GM18861 (cell line): ENCODE data around the gene PGAP3.
"Not testable (repeated sequence)": the region's sequence is repeated elsewhere in the genome, so short reads cannot be mapped to it uniquely, and the experiment has no call there.

Source experiments
- ATAC-seq: cut with Tn5 transposase; IDR thresholded peaks from one replicate; pipeline ENCODE4 v1.9.1; 2021; ENCODE audit not compliant: unreplicated experiment

PGAP3 gene

GRCh38 chr17:39699157-39699817 lies 11.4 kb upstream of the PGAP3 start:
- ATAC-seq = not testable (repeated sequence)

DNA sequence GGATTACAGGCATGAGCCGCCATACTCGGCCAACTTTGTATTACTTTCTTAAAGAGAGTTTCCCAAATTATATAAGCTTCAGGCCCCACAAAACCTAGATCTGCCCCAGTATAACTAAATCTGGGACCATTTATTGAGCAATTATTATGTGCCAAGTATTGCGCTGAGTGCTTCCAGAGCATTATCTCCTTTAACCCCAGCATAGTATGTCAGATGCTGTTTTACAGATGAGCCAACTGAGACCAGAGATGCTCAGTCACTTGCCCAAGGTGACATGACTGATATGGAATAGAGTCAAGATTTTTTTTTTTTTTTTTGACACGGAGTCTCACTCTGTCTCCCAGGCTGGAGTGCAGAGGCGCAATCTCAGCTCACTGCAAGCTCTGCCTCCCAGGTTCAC lies 10.1 kb upstream of the PGAP3 start:
- ATAC-seq = no peak

DNA sequence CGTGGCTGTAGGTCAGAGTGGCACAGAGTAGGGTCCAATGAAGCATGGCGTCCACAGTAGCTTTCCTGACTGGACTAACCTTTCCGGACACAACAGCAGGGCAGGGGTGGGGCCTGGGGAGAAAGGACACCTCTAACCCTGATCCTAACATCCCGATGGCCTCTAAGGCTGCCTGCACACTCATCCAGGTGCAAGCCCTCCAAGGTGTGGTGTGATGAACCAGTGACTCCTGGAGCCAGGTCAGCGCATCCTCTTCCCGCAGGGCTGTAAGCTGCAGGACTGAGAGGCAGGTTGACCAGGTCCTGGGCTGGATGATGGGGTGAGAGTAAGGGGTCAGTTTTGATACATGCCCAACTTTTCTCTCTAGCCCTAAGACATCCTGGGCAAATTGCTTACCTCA lies 8.9 kb upstream of the PGAP3 start:
- ATAC-seq = no peak

GRCh38 chr17:39695089-39695474 lies 7.2 kb upstream of the PGAP3 start:
- no peak for ATAC-seq

DNA sequence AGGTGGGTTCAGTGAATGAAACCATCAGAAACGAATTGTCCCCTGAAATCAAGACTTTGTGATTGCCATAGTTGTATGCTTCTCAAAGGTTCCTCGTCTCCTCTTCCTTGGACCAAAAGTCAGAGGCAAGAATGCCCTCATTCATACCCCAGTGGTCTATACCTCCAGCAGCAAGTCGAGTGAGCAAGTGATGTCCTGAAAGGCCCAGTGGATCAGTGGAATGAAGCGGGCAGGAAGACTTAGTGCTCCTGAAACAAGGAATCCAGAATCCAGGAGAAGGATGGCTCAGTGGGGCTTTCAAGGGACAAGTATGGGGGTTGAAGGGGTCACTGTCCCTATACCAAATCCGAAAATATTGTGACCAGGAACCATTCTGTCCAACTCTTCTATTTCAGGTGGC lies 6.7 kb upstream of the PGAP3 start:
- no peak for ATAC-seq

GRCh38 chr17:39688945-39689344 lies 1.1 kb upstream of the PGAP3 start:
- ATAC-seq = no peak

DNA sequence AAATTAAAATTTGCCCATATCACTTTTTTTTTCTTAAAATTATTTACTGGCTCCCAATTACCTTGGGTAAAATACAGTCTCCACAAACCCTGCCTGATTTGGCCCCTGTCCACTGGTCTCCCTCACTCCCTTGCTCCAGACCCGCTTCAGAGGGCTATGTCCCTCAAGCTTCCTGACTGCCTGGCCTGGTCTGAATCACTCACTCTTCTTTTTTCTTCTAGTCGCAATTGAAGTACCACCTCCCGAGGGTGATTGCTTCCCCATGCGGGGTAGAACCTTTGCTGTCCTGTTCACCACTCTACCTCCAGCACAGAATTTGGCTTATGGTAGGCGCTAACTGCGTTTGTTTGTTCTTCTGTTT lies 598 bp upstream of the PGAP3 start:
- ATAC-seq = no peak

GRCh38 chr17:39687101-39687545 lies 734 bp downstream of the PGAP3 start:
- ATAC-seq = no peak

- ATAC-seq = no peak
Observed at GRCh38 chr17:39684369-39685192, 3.3 kb downstream of the PGAP3 start.

GRCh38 chr17:39683295-39683939 lies 4.4 kb downstream of the PGAP3 start:
- no peak for ATAC-seq

- ATAC-seq = no peak
Observed at GRCh38 chr17:39679521-39680192, 8.2 kb downstream of the PGAP3 start.

DNA sequence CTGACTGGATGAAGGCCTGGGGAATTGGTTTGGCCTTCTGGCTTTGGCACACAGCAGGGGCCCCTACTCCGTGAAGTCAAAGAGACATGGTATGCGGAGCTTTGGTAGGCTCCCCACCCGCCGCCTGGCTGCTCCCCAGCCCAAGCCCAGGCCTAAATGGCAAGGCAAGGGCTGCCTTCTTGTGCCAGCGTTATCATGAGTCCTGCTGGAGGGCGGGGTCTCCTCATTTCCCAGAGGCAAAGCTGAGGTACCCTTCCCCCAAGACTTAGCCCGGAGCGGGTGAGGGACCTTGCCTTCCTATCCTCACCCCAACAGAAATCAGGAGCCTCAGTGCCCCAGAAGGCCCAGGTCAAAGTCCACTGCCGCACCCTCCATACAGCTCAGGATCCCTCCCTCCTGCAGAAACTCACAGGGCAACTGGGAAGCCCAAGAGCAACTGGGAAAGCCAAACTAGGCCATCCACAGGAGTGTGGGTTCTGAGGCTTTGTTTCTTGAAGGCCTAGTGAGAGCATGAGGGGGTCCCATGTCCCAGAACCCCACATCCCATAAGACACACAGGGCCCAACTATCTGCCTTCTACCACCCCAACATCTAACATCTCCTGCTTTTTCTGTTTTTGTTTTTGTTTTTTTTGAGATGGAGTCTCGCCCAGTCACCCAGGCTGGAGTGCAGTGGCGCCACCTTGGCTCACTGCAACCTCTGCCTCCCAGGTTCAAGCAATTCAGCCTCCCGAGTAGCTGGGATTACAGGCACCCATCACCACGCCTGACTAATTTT lies 9.3 kb downstream of the PGAP3 start:
- ATAC-seq = no peak

DNA sequence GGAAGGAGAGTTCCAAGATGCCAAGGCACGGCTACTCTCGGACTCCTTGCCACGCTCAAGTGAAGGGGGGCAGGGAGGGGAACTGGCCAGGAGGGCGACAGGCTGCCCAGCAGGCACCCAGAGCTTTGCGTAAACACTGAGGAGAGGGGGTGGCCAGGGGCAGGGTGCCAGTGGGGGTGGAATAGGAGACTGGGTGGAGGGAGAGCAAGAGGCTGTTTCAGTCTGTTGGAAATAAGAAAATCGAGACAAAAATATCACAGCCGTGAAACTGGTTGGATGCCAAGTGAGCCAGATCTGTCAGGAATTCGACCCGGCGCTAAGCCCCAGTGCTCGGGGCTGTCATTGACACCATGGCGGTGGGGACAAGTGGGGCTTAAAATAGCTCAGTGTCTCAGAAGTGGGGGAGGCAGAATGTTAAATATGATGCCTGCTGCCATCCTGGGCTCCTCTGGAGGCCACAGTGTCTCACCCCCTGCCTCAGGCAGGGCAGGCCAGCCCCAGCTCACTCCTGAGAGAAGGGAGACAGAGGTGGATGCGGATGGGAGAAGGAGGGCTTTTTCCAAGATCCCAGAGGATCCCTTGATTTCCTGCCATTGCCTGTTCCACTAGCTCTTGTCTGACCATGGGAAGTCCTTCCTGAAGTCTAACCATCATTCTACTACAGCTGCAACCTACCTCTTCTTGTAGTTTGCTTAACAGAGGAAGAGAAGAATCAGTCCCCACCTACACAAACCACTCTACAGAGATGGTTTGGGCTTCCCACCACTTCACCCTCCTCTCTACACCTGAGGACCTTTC lies 10.1 kb downstream of the PGAP3 start:
- ATAC-seq = no peak

- ATAC-seq = no peak
Observed at GRCh38 chr17:39677072-39677471, 10.8 kb downstream of the PGAP3 start.

DNA sequence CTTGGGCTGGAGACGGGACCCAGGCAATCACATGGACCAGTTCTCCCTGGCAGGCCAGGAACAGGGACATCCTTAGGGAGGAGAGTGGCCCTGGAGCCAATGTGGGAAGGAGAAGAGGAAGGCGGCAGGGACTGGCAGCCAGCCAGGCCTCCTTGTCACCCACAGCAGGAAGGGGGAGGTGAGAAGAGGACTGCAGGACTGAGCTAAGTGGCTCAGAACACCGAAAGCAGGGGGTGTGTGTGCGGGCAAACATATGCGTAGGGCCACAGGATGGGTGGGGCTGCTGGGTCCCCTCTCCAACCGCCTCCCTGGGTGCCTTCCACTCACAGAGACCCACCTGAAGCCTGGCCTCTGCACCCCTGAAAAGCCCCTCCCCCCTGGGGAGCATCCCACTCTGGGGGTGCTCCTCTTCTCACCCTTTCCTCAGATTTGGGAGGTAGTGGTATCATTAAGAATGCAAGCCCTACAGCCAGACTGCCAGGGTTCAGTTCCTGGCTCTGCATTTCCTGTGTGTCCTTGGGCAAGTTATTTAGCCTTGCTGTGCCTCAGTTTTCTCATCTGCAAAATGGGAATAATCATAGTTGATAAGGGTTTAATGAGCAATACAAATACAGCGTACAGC lies 11.5 kb downstream of the PGAP3 start:
- no peak for ATAC-seq

DNA sequence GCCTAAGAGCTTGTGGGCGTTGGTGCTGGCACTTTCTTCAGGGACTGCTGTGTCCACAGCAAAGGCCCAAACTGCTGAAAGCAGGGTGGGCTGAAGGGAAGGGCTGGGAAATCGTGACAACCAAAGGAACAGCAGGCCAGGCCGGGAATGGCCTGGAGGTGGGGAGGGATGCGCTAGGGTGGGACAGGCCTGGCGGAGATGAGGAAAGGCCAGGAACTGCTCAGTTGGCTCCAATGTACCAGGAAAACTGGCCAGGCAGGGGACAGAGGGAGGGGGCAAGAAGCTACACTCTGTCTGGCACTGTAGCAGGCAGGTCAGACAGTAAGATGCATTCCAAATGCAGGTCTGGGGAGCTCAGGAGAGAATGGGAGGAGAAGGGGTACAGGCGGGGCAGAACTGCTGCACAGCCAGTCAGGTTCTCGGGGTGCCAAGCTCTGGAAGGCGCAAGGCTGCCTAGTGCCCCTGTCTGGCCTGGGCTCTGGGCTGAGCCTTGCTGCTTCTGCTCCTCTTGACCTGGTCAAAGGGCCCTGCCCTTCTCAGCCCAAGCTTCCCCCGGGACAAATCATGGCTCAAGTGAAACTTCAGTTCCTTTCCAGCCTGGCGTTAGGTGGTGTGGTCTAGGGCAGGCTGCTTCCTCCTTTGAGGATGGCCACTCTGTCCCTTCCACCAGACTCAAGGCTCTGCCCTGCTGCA lies 12.3 kb downstream of the PGAP3 start:
- no peak for ATAC-seq

DNA sequence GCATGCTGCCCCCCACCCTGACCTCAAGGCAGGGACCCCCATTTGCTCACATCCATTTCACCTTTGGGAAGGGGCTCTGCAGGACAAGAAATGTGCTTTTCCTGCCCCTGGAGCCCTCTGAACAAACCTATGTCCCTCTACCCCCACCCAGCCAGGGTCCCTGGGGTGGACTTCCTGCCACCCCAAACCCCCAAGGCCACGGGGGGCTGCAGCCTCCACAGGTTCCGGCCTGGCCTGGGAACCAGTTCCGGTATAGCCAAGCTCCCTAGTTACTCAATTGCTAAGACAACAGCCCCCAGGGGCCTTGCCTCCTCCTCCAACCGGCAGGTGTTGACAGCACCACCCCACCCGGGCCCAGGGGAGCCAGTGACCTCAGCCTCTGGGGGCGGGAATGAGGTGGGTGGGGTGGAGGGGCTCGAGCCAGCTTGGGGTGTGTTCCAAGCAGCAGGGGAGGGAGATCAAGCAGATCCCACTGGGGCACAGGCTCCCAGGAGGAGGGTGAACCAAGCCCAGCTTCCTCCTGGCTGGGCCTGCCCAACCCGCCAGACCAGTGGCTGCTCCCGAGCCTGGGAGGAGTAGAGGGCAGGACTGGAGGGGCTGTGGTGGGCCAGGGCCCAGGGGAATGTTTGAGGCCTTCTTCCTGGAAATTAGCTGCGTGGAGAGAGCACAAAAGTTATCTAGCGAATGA lies 13.0 kb downstream of the PGAP3 start:
- no peak for ATAC-seq

- no peak for ATAC-seq
Observed at GRCh38 chr17:39674179-39674578, 13.7 kb downstream of the PGAP3 start.
